HepG2 (cell line): Measurements from ENCODE around the gene SH2D2A. TPM values are rescaled to one million over a fixed set of nuclear protein-coding genes. Genes with fewer than 3 reads are reported as not detected.

ENCODE experiments used
- ARNT ChIP-seq: fragments of 450-650 bp; IDR thresholded peaks from 2 replicates; pipeline ENCODE4 v1.6.1; 2017
- FOXK1 ChIP-seq: sonication (generic); formaldehyde crosslinking; IDR thresholded peaks from 2 replicates; pipeline ENCODE4 v1.4.0; 2020; ENCODE audit warnings: low read depth, missing genetic modification reagents, borderline replicate concordance
- RFX5 ChIP-seq: IDR thresholded peaks from 2 replicates; pipeline ENCODE4 v1.6.1; 2011; ENCODE audit warnings: low read depth, low read length, improper control_type of control experiment
- ZFYVE20 ChIP-seq: sonication (generic); formaldehyde crosslinking; IDR thresholded peaks from 2 replicates; pipeline ENCODE4 v1.8.0; 2023; ENCODE audit warnings: low read depth, mild to moderate bottlenecking, moderate library complexity, missing genetic modification reagents, borderline replicate concordance
- polyA plus RNA-seq, 8 experiments: library from polyadenylated mRNA; depleted of rRNA in 3 of 8; stranded (reverse) in 7 of 8; unstranded in 1 of 8; fragments of >200 nt; fragmentation: Illumina TruSeq in 4 of 8; extraction: Trizol in 4 of 8; gene quantifications; 2 replicates each; pipeline versions ENCODE4 v1.2.1 to v1.2.3, GENCODE V29; 2011 to 2016; ENCODE audit warnings: low read depth in 4 of 8, missing spikeins in 1 of 8, mixed read lengths in 1 of 8; ENCODE audit not compliant: insufficient read depth in 1 of 8
- total RNA-seq, 5 experiments: library from RNA; depleted of rRNA; stranded (reverse); fragments of >200 nt; fragmentation: Illumina TruSeq; extraction: Trizol; gene quantifications; 2 replicates each; pipeline ENCODE4 v1.2.3, GENCODE V29; 2016; ENCODE audit warnings: low read depth in 1 of 5
- TF ChIP-seq, protein P1 (sequence below): sonication (generic); formaldehyde crosslinking; IDR thresholded peaks from one replicate; pipeline ENCODE4 v1.5.1; 2020; ENCODE audit warnings: mild to moderate bottlenecking, missing genetic modification reagents; ENCODE audit errors: not compliant biosample characterization

Gene SH2D2A
- total and polyA plus RNA-seq, 2 of the 13 experiments (the other 11 are each of a cell fraction or from before 2014, with no cell fraction given), result 0.57 to 0.73 TPM

DNA sequence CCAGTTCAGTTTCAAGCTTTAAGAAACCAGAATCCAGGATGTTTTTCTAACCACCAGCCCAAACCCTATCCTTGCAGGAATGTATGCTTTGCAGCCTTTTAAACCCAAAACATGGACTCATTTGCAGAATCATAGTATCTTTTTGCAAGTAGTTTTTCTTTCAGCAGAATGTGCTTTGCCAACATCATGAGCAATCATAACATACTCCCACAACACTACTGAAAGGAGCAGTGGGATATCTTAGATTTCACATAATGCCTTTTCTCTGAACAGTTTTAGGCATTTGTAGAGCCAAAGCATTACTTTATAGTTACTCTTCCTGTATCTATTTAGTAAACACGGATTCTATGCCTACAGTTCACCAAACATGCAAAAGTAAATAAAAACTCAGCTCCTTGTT is 10.0 kb upstream of the SH2D2A start (continued):
- TF ChIP-seq, protein P1, sequence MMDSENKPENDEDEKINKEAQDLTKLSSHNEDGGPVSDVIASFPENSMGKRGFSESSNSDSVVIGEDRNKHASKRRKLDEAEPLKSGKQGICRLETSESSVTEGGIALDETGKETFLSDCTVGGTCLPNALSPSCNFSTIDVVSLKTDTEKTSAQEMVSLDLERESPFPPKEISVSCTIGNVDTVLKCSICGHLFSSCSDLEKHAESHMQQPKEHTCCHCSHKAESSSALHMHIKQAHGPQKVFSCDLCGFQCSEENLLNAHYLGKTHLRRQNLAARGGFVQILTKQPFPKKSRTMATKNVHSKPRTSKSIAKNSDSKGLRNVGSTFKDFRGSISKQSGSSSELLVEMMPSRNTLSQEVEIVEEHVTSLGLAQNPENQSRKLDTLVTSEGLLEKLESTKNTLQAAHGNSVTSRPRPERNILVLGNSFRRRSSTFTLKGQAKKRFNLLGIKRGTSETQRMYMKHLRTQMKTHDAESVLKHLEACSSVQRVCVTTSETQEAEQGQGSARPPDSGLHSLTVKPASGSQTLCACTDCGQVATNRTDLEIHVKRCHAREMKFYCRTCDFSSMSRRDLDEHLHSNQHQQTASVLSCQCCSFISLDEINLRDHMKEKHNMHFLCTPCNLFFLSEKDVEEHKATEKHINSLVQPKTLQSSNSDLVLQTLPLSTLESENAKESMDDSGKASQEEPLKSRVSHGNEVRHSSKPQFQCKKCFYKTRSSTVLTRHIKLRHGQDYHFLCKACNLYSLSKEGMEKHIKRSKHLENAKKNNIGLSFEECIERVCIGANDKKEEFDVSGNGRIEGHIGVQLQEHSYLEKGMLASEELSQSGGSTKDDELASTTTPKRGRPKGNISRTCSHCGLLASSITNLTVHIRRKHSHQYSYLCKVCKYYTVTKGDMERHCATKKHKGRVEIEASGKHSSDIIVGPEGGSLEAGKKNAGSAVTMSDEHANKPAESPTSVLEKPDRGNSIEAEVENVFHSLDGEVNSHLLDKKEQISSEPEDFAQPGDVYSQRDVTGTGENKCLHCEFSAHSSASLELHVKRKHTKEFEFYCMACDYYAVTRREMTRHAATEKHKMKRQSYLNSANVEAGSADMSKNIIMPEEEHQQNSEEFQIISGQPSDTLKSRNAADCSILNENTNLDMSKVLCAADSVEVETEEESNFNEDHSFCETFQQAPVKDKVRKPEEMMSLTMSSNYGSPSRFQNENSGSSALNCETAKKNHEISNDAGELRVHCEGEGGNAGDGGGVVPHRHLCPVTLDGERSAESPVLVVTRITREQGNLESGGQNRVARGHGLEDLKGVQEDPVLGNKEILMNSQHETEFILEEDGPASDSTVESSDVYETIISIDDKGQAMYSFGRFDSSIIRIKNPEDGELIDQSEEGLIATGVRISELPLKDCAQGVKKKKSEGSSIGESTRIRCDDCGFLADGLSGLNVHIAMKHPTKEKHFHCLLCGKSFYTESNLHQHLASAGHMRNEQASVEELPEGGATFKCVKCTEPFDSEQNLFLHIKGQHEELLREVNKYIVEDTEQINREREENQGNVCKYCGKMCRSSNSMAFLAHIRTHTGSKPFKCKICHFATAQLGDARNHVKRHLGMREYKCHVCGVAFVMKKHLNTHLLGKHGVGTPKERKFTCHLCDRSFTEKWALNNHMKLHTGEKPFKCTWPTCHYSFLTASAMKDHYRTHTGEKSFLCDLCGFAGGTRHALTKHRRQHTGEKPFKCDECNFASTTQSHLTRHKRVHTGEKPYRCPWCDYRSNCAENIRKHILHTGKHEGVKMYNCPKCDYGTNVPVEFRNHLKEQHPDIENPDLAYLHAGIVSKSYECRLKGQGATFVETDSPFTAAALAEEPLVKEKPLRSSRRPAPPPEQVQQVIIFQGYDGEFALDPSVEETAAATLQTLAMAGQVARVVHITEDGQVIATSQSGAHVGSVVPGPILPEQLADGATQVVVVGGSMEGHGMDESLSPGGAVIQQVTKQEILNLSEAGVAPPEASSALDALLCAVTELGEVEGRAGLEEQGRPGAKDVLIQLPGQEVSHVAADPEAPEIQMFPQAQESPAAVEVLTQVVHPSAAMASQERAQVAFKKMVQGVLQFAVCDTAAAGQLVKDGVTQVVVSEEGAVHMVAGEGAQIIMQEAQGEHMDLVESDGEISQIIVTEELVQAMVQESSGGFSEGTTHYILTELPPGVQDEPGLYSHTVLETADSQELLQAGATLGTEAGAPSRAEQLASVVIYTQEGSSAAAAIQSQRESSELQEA, result no peak
- TF ChIP-seq ZFYVE20 (CRISPR knock-in tag) (no peak), FOXK1 (CRISPR knock-in tag) (no peak), RFX5 (no peak), ARNT (no peak)
